NCI-H1417 treated with DMSO at 0.1 percent for 48 hours (cell line): ENCODE data around the gene IP6K1.
"Not testable (repeated sequence)": the region's sequence is repeated elsewhere in the genome, so short reads cannot be mapped to it uniquely, and the experiment has no call there.

Experiments used
- DNase-seq: peaks from one replicate; lab custom pipeline; 2025; lab: John Stamatoyannopoulos, UW

Gene IP6K1

GRCh38 chr3:49688338-49689045 is 97.8 kb downstream of the IP6K1 start:
- DNase-seq, result not testable (repeated sequence)

GRCh38 chr3:49687424-49687795 is 98.9 kb downstream of the IP6K1 start:
- DNase-seq, result not testable (repeated sequence)

- DNase-seq, result not testable (repeated sequence)
These were observed 99.4 kb downstream of the IP6K1 start for GRCh38 chr3:49686769-49687423.

DNA sequence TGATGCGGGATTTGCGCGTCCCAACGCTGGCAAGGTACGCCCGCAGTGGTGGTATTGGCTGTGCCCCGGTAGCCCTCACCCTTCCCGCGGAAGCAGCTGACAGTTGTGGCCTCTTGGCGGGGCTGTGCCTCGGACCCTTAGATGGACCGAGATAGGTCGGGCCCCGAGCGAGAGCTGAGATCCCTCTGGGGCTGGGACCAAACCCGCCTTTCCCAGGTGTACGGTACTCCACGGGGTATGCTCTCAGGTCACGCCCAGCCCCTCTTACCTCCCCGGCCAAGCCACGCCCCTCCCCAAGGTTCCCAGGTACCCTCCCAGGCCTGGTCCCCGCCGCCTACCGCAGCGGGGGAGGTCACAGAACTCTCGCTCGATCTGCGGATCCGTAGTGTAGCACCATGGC is 100.0 kb downstream of the IP6K1 start:
- not testable (repeated sequence) for DNase-seq

DNA sequence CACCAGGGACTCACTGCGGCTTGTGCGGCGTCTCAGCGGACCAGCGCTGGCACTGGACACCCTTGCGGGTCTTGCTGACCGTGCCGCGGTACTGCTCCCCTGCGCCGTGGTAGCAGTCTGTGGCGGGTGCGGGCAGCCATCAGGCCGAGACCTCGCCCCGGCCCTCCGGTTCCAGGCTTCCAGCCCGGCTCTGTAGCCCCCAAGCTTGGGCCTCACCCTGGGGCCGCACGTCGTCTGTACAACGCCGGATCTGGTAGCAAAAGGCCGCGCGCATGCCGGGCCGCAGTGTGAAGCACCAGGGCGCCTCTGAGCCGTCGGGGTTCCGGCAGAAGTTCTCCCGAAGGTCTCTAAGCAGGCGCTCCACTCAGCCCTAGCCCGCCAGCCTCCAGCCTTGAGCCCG is 100.5 kb downstream of the IP6K1 start:
- DNase-seq, result not testable (repeated sequence)

GRCh38 chr3:49685103-49685502 is 101.2 kb downstream of the IP6K1 start:
- DNase-seq, result not testable (repeated sequence)

GRCh38 chr3:49684453-49684852 is 101.9 kb downstream of the IP6K1 start:
- DNase-seq, result not testable (repeated sequence)

- DNase-seq, result no peak
These were observed 103.2 kb downstream of the IP6K1 start for GRCh38 chr3:49683162-49683561.

- no peak for DNase-seq
These were observed 104.8 kb downstream of the IP6K1 start for GRCh38 chr3:49681543-49681942.

DNA sequence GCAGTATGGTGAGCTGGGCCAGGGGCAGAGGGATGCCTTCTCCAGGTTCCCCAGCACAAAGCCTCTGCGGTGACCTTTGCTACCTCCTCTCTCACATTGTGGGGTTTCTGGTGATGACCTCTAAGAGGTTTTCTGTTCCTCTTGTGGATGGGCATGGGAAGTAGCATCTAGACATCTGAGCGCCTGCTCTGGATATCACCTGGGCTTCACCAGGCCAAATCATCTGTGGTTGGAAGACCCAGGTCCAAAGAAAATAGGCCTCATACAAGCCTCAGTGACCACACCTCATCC is 105.2 kb downstream of the IP6K1 start:
- DNase-seq, result no peak

GRCh38 chr3:49680493-49681231 is 105.7 kb downstream of the IP6K1 start:
- DNase-seq, result no peak

DNA sequence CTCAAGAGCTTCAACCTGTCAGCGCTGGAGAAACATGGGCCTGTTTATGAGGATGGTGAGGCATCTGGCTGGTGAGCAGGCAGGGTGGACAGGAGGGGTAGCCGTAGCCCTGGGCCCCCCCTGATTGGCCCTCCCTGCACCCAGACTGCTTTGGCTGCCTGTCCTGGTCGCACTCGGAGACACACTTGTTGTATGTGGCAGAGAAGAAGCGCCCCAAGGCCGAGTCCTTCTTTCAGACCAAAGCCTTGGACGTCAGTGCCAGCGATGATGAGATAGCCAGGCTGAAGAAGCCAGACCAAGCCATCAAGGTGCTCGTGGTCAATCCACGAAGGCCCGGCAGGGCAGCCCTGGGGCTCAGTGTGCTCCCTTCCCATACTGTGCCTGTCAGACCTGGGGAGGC is 110.4 kb downstream of the IP6K1 start:
- DNase-seq, result no peak

DNA sequence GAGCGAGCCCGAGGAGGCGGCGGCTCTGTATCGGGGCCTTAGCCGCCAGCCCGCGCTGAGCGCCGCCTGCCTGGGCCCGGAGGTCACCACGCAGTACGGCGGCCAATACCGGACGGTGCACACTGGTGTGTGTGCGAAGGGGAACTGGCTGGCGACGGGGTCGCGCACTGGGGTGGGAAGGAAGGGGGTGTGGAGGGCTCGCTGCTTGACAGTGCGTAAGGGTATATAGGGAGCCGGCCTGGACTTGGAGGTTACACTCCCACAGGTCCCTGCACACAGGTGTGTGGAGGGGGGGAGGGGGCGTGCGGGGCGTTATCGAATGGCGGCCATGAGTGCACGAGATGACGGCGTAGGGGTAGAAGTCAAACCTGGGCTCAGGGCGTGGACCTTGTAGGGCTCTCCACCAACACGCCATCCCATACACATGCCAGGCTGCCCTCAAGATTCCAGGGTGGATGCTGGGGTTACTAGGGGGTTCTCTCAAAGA is 111.8 kb downstream of the IP6K1 start:
- DNase-seq, result no peak
